HFFc6 (cell line): Measurements from ENCODE around the gene MCU. TPM values are rescaled to one million over a fixed set of nuclear protein-coding genes. Genes with fewer than 3 reads are reported as not detected.
A peak's percentile ranks its signal among the peaks of the same experiment; 100 is the strongest.
"Not testable (repeated sequence)": the region's sequence is repeated elsewhere in the genome, so short reads cannot be mapped to it uniquely, and the experiment has no call there.

Experiments
- DNase-seq: peaks from one replicate; pipeline ENCODE4 v3.0.0-alpha.2; 2018
- H3K27ac Mint-ChIP-seq: 2 replicates; pipeline ENCODE4 v1.8.0; 2020; ENCODE audit warnings: mild to moderate bottlenecking, mixed read lengths
- H3K27me3 Mint-ChIP-seq: 2 replicates; pipeline ENCODE4 v1.8.0; 2021; ENCODE audit warnings: mild to moderate bottlenecking, moderate library complexity, mixed read lengths; ENCODE audit not compliant: insufficient read depth
- H3K36me3 Mint-ChIP-seq: 2 replicates; pipeline ENCODE4 v1.8.0; 2021; ENCODE audit warnings: low read depth, mixed read lengths
- H3K4me1 Mint-ChIP-seq: 2 replicates; pipeline ENCODE4 v1.8.0; 2020; ENCODE audit warnings: low read depth, mixed read lengths
- H3K4me3 Mint-ChIP-seq: 2 replicates; pipeline ENCODE4 v1.8.0; 2020; ENCODE audit warnings: mild to moderate bottlenecking, moderate library complexity, mixed read lengths
- H3K9me3 Mint-ChIP-seq: 2 replicates; pipeline ENCODE4 v1.8.0; 2020; ENCODE audit warnings: mild to moderate bottlenecking, mixed read lengths
- CTCF ChIP-seq: fragments of 200-600 bp; sonication (generic); IDR thresholded peaks from 2 replicates; pipeline ENCODE4 v1.5.0; 2021; ENCODE audit warnings: antibody characterized with exemption, mild to moderate bottlenecking
- total RNA-seq, 6 experiments: library from RNA; stranded (reverse); fragmentation: NEBNext Ultra II Directional; extraction: Animal tissue kit (Norgen Biotek cat#: 25700); gene quantifications; 2 replicates in 1 of 6; 3 replicates in 5 of 6; pipeline ENCODE4 v1.2.3, GENCODE V29; 2021

MCU gene
- total RNA-seq, 6 experiments from 2014 or later = 28.3 to 36.2 (median 32.3) TPM

GRCh38 chr10:72733989-72734388 lies 42.0 kb downstream of the MCU start:
- no peaks in the 10 kb centered on the region for H3K9me3 Mint-ChIP-seq
- no peak overlapping the region for H3K27ac Mint-ChIP-seq
- H3K27me3 Mint-ChIP-seq = no peaks in the 10 kb centered on the region
- no peak overlapping the region for H3K4me3 Mint-ChIP-seq
- DNase-seq = no peak
- peaks cover 4% of the 10 kb centered on the region; the same call in 1 of the 2 replicates for H3K36me3 Mint-ChIP-seq
- H3K4me1 Mint-ChIP-seq = peaks cover 57% of the 10 kb centered on the region
- TF ChIP-seq CTCF = no peak

- H3K36me3 Mint-ChIP-seq = peaks cover 4% of the 10 kb centered on the region; the same call in 1 of the 2 replicates
- TF ChIP-seq CTCF = no peak
- no peak overlapping the region for H3K4me3 Mint-ChIP-seq
- DNase-seq = no peak
- 0 out of 2 replicates have a peak overlapping the region, but pooled peaks have one; percentile 36 for H3K27ac Mint-ChIP-seq
- no peaks in the 10 kb centered on the region for H3K9me3 Mint-ChIP-seq
- H3K4me1 Mint-ChIP-seq = peaks cover 51% of the 10 kb centered on the region
- H3K27me3 Mint-ChIP-seq = no peaks in the 10 kb centered on the region
Measured at GRCh38 chr10:72735288-72735936, 43.5 kb downstream of the MCU start.

- Mint-ChIP-seq H3K9me3 (no peaks in the 10 kb centered on the region), H3K4me3 (no peak overlapping the region), H3K27me3 (no peaks in the 10 kb centered on the region), H3K4me1 (peaks cover 48% of the 10 kb centered on the region), H3K36me3 (peaks cover 4% of the 10 kb centered on the region; the same call in 1 of the 2 replicates), H3K27ac (peak overlapping the region; percentile 69)
- no peak for TF ChIP-seq CTCF
- DNase-seq = peak; percentile 53
Measured at GRCh38 chr10:72736176-72736827, 44.4 kb downstream of the MCU start.

GRCh38 chr10:72736828-72737220 lies 44.9 kb downstream of the MCU start:
- TF ChIP-seq CTCF = no peak
- peak overlapping the region; percentile 69 for H3K27ac Mint-ChIP-seq

GRCh38 chr10:72737357-72737756 lies 45.4 kb downstream of the MCU start:
- H3K4me3 Mint-ChIP-seq, DNase-seq, H3K9me3 Mint-ChIP-seq, H3K27me3 Mint-ChIP-seq, H3K36me3 Mint-ChIP-seq: not testable (repeated sequence)
- Mint-ChIP-seq H3K4me1 (peaks cover 48% of the 10 kb centered on the region), H3K27ac (peak overlapping the region; percentile 69)

More at GRCh38 chr10:72736828-72737220, 44.9 kb downstream of the MCU start:
- peaks cover 4% of the 10 kb centered on the region; the same call in 1 of the 2 replicates for H3K36me3 Mint-ChIP-seq
- no peak overlapping the region for H3K4me3 Mint-ChIP-seq
- no peak for DNase-seq
- H3K4me1 Mint-ChIP-seq = peaks cover 48% of the 10 kb centered on the region
- no peaks in the 10 kb centered on the region for H3K9me3 Mint-ChIP-seq
- no peaks in the 10 kb centered on the region for H3K27me3 Mint-ChIP-seq

- H3K4me1 Mint-ChIP-seq = peaks cover 48% of the 10 kb centered on the region
Measured at GRCh38 chr10:72738486-72738885, 46.5 kb downstream of the MCU start.

More at GRCh38 chr10:72738486-72738885, 46.5 kb downstream of the MCU start:
- DNase-seq = no peak
- no peak for TF ChIP-seq CTCF
- Mint-ChIP-seq H3K27ac (peak overlapping the region; percentile 74), H3K27me3 (no peaks in the 10 kb centered on the region), H3K36me3 (no peaks in the 10 kb centered on the region), H3K9me3 (no peaks in the 10 kb centered on the region), H3K4me3 (no peak overlapping the region)
